NCI-H1092 treated with DMSO at 0.1 percent for 48 hours (cell line): ENCODE results near the gene NUP85.
"Not testable (repeated sequence)": the region's sequence is repeated elsewhere in the genome, so short reads cannot be mapped to it uniquely, and the experiment has no call there.

Source experiments
- DNase-seq: peaks from one replicate; lab custom pipeline; 2025; lab: John Stamatoyannopoulos, UW

The NUP85 gene

GRCh38 chr17:75269844-75270217 lies 64.4 kb downstream of the NUP85 start:
- DNase-seq: no peak

GRCh38 chr17:75270218-75270965 lies 64.9 kb downstream of the NUP85 start:
- peak; percentile 50 for DNase-seq

GRCh38 chr17:75270966-75271232 lies 65.4 kb downstream of the NUP85 start, which contains the start of gene MIF4GD:
MIF4GD (minus strand) TSS chr17:75271231; CDS start chr17:75270195, 1,036 bp downstream.
- DNase-seq: no peak

- DNase-seq: peak; percentile 62
These were observed 65.9 kb downstream of the NUP85 start for GRCh38 chr17:75271233-75271954.

GRCh38 chr17:75271955-75272847 lies 66.7 kb downstream of the NUP85 start:
- DNase-seq: no peak

- no peak for DNase-seq
These were observed 67.3 kb downstream of the NUP85 start for GRCh38 chr17:75272848-75273184.

- DNase-seq: no peak
These were observed 68.7 kb downstream of the NUP85 start for GRCh38 chr17:75273977-75274708.

- no peak for DNase-seq
These were observed 72.2 kb downstream of the NUP85 start for GRCh38 chr17:75277664-75278071.

- DNase-seq: not testable (repeated sequence)
These were observed 74.7 kb downstream of the NUP85 start for GRCh38 chr17:75280189-75280588.

GRCh38 chr17:75285123-75285522 lies 79.6 kb downstream of the NUP85 start:
- DNase-seq: no peak
